Inflammatory macrophage treated with lipopolysaccharide for 4 hours (primary cell): ENCODE measurements around the gene SRRM5.
"Not testable (repeated sequence)": the region's sequence is repeated elsewhere in the genome, so short reads cannot be mapped to it uniquely, and the experiment has no call there.

ENCODE experiments used
- DNase-seq: peaks from one replicate; pipeline ENCODE4 v3.0.0-alpha.2; 2020

Gene SRRM5

GRCh38 chr19:43639519-43640423, 27.9 kb downstream of the SRRM5 start, which contains the start of gene CADM4:
Gene CADM4, minus strand, starts transcription at chr19:43639850. Its CDS starts 60 bp downstream, at chr19:43639790.
- DNase-seq, result no peak

DNA sequence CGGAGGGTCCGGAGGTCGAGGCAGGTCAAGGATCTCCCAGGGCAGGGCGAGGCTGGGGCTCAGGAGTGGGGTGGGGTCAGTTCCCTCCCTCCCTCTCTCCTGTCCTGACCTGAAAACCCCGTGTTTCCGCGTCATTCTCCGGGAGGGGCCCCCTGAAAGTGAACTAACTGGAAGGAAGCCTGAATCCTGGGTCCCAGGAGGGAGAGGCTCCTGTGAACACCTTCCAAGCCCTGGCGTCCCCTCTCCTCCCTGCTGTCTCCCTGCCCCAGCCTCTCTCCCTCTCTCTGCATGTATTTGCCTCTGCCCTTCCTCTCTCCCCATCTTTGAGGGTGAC, 28.5 kb downstream of the SRRM5 start:
- DNase-seq, result no peak

- DNase-seq, result no peak
Measured at GRCh38 chr19:43641333-43641732, 29.4 kb downstream of the SRRM5 start.

DNA sequence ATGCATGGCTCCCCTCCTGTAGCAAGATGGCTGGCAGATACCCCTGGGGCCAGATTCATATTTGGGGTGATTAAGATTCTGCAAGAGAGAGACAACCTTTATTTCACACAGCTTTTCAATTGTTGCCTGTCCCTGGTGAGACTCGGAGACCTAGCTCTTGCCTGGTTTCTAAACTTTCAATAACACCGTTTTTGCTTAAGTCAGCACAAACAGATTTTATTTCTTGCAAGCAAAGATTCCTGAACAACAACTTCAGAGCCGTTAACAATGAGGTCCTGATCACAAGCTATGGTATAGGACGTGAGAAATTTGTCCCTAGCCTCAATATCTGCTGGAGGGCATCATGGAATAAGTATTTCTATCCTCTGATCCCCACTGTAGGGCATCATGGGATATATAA, 30.6 kb downstream of the SRRM5 start:
- no peak for DNase-seq

- no peak for DNase-seq
Measured at GRCh38 chr19:43643326-43643725, 31.4 kb downstream of the SRRM5 start.

DNA sequence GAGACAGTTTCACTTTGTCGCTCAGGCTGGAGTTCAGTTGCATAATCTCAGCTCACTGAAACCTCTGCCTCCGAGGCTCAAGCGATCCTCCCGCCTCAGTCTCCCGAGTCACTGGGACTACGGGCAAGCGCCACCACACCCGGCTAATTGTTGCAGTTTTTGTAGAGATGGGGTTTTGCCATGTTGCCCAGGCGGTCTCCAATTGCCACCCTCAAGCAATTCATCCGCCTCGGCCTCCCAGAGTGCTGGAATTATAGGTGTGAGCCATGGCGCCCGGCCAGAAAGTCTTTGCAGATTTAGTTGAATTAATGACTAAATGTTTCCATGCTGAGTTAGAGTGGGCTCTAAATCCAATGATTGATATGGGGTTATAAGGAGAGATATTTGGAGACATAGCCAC, 32.3 kb downstream of the SRRM5 start:
- DNase-seq, result peak; percentile 47

DNA sequence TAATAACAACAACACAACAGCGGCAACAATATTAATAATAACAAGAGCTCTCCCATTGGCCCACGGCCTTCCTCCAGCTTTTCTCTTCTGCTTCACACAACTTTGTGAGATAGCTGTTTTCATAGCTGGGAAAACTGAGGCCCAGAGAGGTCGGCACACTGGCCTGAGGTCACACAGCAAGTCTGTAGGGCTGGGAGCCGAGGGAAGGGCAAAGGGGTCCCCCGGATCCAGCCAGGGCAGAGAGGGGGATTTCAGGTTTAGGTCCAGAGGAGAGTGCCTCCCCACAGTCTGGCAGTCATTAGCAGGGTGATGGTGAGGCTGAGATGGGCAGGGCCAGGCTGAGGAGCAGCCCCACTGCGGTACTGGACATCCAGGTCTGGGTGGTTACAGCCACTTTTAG, 36.7 kb downstream of the SRRM5 start:
- no peak for DNase-seq

- no peak for DNase-seq
Measured at GRCh38 chr19:43649514-43649913, 37.6 kb downstream of the SRRM5 start.

DNA sequence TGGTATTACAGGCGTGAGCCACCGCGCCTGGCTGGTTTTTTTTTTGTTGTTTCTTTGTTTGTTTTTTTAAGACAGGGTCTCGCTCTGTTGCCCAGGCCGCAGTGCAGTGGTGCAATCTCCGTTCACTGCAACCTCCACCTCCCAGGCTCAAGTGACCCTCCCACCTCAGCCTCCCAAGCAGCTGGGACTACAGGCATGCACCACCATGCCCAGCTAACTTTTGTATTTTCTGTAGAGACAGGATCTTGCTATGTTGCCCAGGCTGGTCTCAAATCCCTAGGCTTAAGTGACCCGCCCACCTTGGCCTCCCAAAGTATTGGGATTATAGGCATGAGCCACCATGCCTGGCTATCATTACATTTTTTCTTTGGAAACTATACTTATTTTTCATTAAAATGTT, 38.4 kb downstream of the SRRM5 start:
- DNase-seq, result not testable (repeated sequence)

- DNase-seq, result no peak
Measured at GRCh38 chr19:43651758-43652545, 40.1 kb downstream of the SRRM5 start.

DNA sequence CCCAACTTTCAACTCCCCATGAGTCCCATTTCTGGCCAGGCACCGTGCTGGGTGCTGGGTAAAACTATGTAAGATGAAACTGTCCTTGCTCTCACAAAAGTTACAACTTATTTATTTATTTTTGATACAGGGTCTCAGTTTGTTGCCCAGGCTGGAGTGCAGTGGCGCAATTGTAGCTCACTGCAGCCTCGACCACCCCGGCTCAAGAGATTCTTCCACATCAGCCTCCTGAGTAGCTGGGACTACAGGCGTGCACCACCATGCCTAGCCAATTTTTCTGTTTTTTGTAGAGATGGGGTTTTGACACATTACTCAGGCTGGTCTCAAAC, 40.6 kb downstream of the SRRM5 start:
- DNase-seq, result no peak

DNA sequence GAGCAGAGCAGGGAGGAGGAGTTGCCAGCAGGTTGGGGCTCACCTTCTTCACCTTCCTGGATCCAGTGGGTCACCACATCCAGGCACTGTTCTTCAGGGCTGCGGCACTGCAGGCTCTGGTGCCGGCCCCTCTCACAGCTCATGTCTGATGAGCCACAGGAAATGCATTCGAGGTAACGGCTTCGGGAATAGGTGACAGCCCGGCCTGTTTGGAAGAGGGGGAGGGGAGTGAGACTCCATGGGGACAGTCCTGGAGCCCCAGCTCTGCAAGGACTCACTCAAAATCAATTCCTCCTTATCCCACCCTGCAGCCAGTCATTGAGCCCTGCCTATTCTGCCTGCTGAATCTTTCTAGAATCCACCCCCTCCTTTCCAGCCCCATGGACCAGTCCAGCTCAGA, 44.5 kb downstream of the SRRM5 start:
- no peak for DNase-seq

DNA sequence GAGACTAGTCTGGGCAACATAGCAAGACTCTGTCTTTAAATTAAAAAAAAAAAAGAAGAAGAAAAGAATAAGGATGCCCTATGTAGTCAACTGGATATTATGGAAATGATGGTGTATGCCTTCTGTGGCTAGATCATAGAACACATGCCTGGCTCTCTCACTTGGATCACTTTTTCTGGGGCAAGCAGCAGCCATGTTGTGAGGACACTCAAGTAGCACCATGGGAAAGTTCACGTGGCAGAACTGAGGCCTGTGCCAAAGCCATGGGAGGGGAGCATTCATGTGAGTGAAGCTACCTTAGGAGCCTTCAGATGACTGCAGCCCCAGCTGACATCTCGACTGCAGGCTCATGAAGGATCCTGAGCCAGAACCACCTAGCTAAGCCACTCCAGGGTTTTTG, 46.1 kb downstream of the SRRM5 start:
- no peak for DNase-seq

GRCh38 chr19:43658494-43658893, 46.6 kb downstream of the SRRM5 start:
- no peak for DNase-seq

DNA sequence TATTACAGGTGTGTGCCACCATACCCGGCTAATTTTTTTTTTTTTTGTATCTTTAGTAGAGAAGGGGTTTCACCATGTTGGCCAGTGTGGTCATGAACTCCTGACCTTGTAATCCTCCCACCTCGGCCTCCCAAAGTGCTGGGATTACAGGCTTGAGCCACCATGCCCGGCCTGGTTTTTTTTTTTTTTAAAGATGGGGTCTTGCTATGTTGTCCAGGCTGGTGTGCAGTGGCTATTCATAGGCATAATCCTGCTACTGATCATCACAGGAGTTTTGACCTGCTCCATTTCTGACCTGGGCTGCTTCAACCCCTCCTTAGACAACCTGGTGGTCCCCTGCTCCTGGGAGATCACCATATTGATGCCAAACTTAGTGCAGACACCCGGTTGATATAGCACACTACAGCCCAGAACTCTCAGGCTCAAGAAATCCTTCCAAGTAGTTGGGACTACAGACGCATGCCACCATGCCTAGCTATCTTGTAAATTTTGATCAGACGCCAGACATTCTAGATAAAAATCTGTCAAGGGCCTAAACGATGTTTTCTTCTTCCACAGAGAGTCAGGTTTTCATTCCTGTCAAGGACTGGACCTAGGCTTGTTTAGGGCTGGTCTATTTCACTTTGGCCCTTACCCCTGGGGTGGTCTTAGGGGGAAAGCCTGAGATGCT, 48.5 kb downstream of the SRRM5 start:
- no peak for DNase-seq

- DNase-seq, result no peak
Measured at GRCh38 chr19:43660971-43661360, 49.1 kb downstream of the SRRM5 start.

- DNase-seq, result no peak
Measured at GRCh38 chr19:43662487-43662886, 50.6 kb downstream of the SRRM5 start.

- peak; percentile 85 for DNase-seq
Measured at GRCh38 chr19:43664018-43664417, 52.1 kb downstream of the SRRM5 start.
